ENCODE measurements around the gene PFKP. TPM values are rescaled to one million over a fixed set of nuclear protein-coding genes. Genes with fewer than 3 reads are reported as not detected.

The PFKP gene
- polyA plus RNA-seq, 3 donors = 26.4 to 39.5 (median 32.8) TPM

- no peak for DNase-seq
Observed at GRCh38 chr10:3186368-3186767, 119.0 kb downstream of the PFKP start.

Other genes starting within 250 kb of the PFKP start
- 10 to 100 TPM; 70.1 to 75.4 (median 74.5) TPM for gene PITRM1, start 105.2 kb downstream of the PFKP start, polyA plus RNA-seq (ENCODE audit: insufficient read length in 3 of 3)

Measured in renal pelvis (tissue), 4 donors.